OCI-LY1 (cell line): Measurements from ENCODE around the gene CHST15.

ENCODE experiments used
- H2AFZ ChIP-seq: fragments of 200-600 bp; sonication (generic), shearing (Covaris generic); 2 replicates; pipeline ENCODE4 v1.6.0; 2014; ENCODE audit warnings: antibody characterized with exemption, mild to moderate bottlenecking, low read length
- H3F3A ChIP-seq: fragments of 200-600 bp; sonication (generic), shearing (Covaris generic); 2 replicates; pipeline ENCODE4 v1.6.0; 2014; ENCODE audit warnings: mild to moderate bottlenecking, antibody characterized with exemption, low read length, moderate library complexity; ENCODE audit not compliant: insufficient read depth
- H3K27ac ChIP-seq: fragments of 200-600 bp; sonication (generic); 2 replicates; pipeline ENCODE4 v1.5.1; 2014; ENCODE audit warnings: low read length, mixed run types, mild to moderate bottlenecking, low read depth; ENCODE audit not compliant: poor library complexity, severe bottlenecking
- H3K27me3 ChIP-seq: fragments of 200-600 bp; sonication (generic); 2 replicates; pipeline ENCODE4 v1.6.0; 2014; ENCODE audit warnings: antibody characterized with exemption, mild to moderate bottlenecking, low read length, moderate library complexity; ENCODE audit not compliant: insufficient read depth
- H3K36me3 ChIP-seq: fragments of 200-600 bp; sonication (generic); 2 replicates; pipeline ENCODE4 v1.6.1; 2014; ENCODE audit warnings: mild to moderate bottlenecking, antibody characterized with exemption, low read length, moderate library complexity, mixed read lengths; ENCODE audit not compliant: insufficient read depth
- H3K4me1 ChIP-seq: fragments of 200-600 bp; sonication (generic); 2 replicates; pipeline ENCODE4 v1.5.1; 2014; ENCODE audit warnings: mild to moderate bottlenecking, low read length, moderate library complexity; ENCODE audit not compliant: insufficient read depth, severe bottlenecking
- H3K4me2 ChIP-seq: fragments of 200-600 bp; sonication (generic), shearing (Covaris generic); 2 replicates; pipeline ENCODE4 v1.6.1; 2014; ENCODE audit warnings: low read length
- H3K4me3 ChIP-seq: fragments of 200-600 bp; sonication (generic); 2 replicates; pipeline ENCODE4 v1.5.1; 2014; ENCODE audit warnings: low read length, low read depth, mild to moderate bottlenecking, mixed read lengths; ENCODE audit not compliant: poor library complexity, severe bottlenecking
- H3K79me2 ChIP-seq: fragments of 200-600 bp; shearing (Covaris generic); 2 replicates; pipeline ENCODE4 v1.6.1; 2016; ENCODE audit warnings: mixed run types, low read length, mixed read lengths; ENCODE audit not compliant: insufficient read depth
- H3K9ac ChIP-seq: fragments of 200-600 bp; sonication (generic), shearing (Covaris generic); 2 replicates; pipeline ENCODE4 v1.6.1; 2014; ENCODE audit warnings: mild to moderate bottlenecking, low read length, mixed read lengths
- H3K9me2 ChIP-seq: fragments of 200-600 bp; sonication (generic), shearing (Covaris generic); 2 replicates; pipeline ENCODE4 v1.6.1; 2014; ENCODE audit warnings: low read depth, mild to moderate bottlenecking, low read length, mixed read lengths
- H3K9me3 ChIP-seq: fragments of 200-600 bp; shearing (Covaris generic); 2 replicates; pipeline ENCODE4 v1.6.1; 2014; ENCODE audit warnings: low read length, mixed read lengths
- H4K20me1 ChIP-seq: fragments of 200-600 bp; sonication (generic), shearing (Covaris generic); 2 replicates; pipeline ENCODE4 v1.6.0; 2016; ENCODE audit warnings: mild to moderate bottlenecking, low read length; ENCODE audit not compliant: insufficient read depth
- EZH2 ChIP-seq: fragments of 200-600 bp; sonication (generic), shearing (Covaris generic); IDR thresholded peaks from 2 replicates; pipeline ENCODE4 v1.8.0; 2017; ENCODE audit warnings: borderline replicate concordance, mixed run types, mild to moderate bottlenecking, antibody characterized with exemption, low read length, moderate library complexity, mixed read lengths
- TF ChIP-seq, protein P1 (sequence below): fragments of 200-600 bp; sonication (generic), shearing (Covaris generic); IDR thresholded peaks from 2 replicates; pipeline ENCODE4 v1.5.1; 2017; ENCODE audit warnings: mild to moderate bottlenecking, antibody characterized with exemption, low read length, moderate library complexity, mixed read lengths

The CHST15 gene

DNA sequence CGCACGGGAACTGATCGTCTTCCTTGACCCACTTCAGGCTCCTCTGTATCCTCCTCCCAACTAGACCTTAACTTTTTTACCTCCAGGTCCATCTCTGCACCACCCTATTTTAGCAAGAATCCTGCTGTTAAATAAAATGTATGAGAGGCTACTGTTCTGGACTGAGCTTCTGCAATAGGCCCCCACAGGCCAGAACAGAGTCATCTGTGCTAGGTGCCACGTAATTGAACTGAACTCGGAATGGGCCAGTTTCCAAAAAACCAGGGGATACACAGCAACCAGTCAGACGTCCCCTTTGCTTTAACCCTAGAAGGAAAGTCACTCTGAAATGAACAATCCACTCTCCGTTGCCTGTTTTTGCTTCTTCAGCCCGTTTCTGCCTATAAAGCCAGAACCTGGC, 71.3 kb downstream of the CHST15 start:
- Histone ChIP-seq H3K4me2 (no peak overlapping the region), H3K79me2 (no peaks in the 10 kb centered on the region), H3F3A (no peaks in the 10 kb centered on the region), H3K27ac (no peak overlapping the region), H3K27me3 (no peaks in the 10 kb centered on the region), H2AFZ (no peak overlapping the region), H4K20me1 (no peaks in the 10 kb centered on the region), H3K9me3 (no peaks in the 10 kb centered on the region), H3K9me2 (no peaks in the 10 kb centered on the region), H3K4me3 (no peak overlapping the region), H3K9ac (no peak overlapping the region), H3K4me1 (peaks cover 13% of the 10 kb centered on the region), H3K36me3 (peaks cover 22% of the 10 kb centered on the region; the same call in 1 of the 2 replicates)
- TF ChIP-seq EZH2, result no peak
- TF ChIP-seq, protein P1, sequence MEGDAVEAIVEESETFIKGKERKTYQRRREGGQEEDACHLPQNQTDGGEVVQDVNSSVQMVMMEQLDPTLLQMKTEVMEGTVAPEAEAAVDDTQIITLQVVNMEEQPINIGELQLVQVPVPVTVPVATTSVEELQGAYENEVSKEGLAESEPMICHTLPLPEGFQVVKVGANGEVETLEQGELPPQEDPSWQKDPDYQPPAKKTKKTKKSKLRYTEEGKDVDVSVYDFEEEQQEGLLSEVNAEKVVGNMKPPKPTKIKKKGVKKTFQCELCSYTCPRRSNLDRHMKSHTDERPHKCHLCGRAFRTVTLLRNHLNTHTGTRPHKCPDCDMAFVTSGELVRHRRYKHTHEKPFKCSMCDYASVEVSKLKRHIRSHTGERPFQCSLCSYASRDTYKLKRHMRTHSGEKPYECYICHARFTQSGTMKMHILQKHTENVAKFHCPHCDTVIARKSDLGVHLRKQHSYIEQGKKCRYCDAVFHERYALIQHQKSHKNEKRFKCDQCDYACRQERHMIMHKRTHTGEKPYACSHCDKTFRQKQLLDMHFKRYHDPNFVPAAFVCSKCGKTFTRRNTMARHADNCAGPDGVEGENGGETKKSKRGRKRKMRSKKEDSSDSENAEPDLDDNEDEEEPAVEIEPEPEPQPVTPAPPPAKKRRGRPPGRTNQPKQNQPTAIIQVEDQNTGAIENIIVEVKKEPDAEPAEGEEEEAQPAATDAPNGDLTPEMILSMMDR, result no peak

DNA sequence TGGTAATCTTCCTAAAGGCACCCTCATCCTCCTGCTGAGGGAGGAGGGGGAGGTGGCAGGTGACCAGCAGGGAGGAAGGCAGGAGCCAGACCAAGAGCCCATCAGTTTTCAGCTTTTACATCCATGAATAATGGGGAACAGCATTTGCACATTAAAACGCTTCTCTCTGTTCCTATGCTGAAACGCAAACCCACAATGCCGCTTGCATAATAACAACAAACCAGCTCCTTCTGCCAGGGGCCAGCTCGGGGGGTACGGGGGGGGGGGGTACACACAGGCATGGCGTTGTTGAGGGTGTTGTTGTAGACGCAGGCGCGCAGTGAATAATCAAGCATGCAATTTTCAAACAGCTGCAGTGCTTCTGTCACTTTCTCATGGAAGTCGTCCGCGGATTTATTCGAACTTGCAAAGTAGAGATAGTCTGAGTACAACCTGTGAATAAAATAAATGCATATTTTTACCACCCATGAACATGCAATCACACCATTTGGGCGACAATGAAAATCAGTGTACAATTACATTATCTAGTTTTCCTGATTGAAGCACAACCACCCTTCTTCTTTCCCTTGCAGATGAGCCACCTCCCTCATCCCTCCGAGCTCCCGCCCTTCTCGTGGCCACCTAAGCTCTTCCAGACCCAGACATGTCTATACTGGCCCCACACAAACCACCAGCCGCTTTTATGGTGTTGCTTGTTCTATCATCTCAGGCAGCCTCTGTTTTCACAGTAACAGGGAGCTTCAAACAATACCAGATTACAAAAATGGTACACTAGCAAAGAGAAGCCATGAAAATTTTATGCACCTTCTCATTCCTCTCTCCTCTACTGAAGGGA, 72.2 kb downstream of the CHST15 start:
- Histone ChIP-seq H2AFZ (no peak overlapping the region), H3K9me2 (no peaks in the 10 kb centered on the region), H3K4me2 (no peak overlapping the region), H3F3A (no peaks in the 10 kb centered on the region), H3K36me3 (peaks cover 24% of the 10 kb centered on the region), H3K27me3 (no peaks in the 10 kb centered on the region), H3K27ac (no peak overlapping the region), H3K9me3 (no peaks in the 10 kb centered on the region), H3K4me1 (peaks cover 13% of the 10 kb centered on the region), H4K20me1 (no peaks in the 10 kb centered on the region), H3K4me3 (no peak overlapping the region), H3K79me2 (no peaks in the 10 kb centered on the region), H3K9ac (no peak overlapping the region)
- no peak for TF ChIP-seq EZH2
- TF ChIP-seq, protein P1, result no peak

DNA sequence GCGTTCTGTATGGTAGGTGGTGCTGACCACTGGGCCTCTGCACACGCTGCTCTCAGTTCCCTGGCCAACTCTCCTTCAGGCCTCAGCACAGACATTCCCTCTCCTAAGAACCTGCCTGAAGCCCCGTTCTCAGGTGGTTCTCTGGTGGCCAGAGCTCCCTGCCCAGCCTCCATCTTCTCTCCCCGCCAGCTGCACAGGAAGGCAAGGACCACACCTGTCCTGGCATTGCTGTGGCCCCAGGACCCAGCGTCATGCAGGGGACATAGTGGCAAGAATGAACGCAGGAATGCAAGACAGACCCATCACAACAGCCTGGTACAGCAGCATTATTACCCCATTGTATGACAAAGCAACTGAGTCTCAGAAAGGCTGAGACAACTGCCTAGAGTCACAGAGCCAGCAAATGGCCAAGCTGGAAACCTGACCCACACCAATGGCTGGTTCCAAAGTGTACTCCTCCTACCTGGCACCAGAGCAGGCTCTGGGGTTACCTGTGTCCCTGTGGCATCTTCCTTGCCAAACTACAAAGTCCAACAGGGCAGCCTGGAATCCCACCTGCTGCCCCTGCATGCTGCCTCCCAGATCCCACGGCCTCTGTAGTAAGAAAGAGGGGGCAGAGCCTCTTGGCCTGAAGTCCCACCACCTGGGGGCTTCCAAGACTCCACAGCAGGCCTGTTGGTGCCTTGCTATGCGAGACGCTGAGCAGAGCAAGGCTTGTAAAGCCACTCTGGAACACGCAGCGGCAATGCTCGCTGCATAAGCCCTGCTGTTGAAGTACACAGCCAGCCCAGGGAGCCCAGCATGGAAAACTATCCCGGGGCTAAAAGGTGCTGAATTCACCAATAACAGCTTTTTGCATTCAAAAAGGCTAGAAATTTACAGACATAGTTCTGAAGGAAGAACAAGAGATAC, 73.3 kb downstream of the CHST15 start:
- Histone ChIP-seq H3K79me2 (no peaks in the 10 kb centered on the region), H3K4me1 (peaks cover 4% of the 10 kb centered on the region), H2AFZ (no peak overlapping the region), H3K4me2 (no peak overlapping the region), H3K36me3 (peaks cover 27% of the 10 kb centered on the region), H3K27ac (no peak overlapping the region), H3K9ac (no peak overlapping the region), H4K20me1 (no peaks in the 10 kb centered on the region), H3K27me3 (no peaks in the 10 kb centered on the region), H3F3A (no peaks in the 10 kb centered on the region), H3K4me3 (no peak overlapping the region), H3K9me2 (no peaks in the 10 kb centered on the region), H3K9me3 (no peaks in the 10 kb centered on the region)
- no peak for TF ChIP-seq EZH2
- TF ChIP-seq, protein P1, result no peak
